NCI-H1105 (cell line): ENCODE data around the gene DAZ3.
"Not testable (repeated sequence)": the region's sequence is repeated elsewhere in the genome, so short reads cannot be mapped to it uniquely, and the experiment has no call there.

Experiments
- DNase-seq: peaks from one replicate; lab custom pipeline; 2025; lab: John Stamatoyannopoulos, UW

DAZ3 gene

GRCh38 chrY:24813293-24813692 is at the start of gene DAZ3:
DAZ3 (minus strand) TSS chrY:24813393; CDS start chrY:24813185, 208 bp downstream.
- not testable (repeated sequence) for DNase-seq

GRCh38 chrY:24833619-24834018 is 20.4 kb upstream of the DAZ3 start, which contains the start of gene DAZ4:
DAZ4 (plus strand) TSS chrY:24833919; CDS start chrY:24834127, 208 bp downstream.
- DNase-seq: not testable (repeated sequence)

- DNase-seq: not testable (repeated sequence)
Measured at GRCh38 chrY:24825069-24825468, 11.9 kb upstream of the DAZ3 start.

- not testable (repeated sequence) for DNase-seq
Measured at GRCh38 chrY:24824184-24824879, 11.1 kb upstream of the DAZ3 start.

GRCh38 chrY:24821836-24822235 is 8.6 kb upstream of the DAZ3 start:
- not testable (repeated sequence) for DNase-seq
